HepG2 (cell line): ENCODE data around the gene IKZF2. TPM values are rescaled to one million over a fixed set of nuclear protein-coding genes. Genes with fewer than 3 reads are reported as not detected.

Experiments used
- AGO1 ChIP-seq: fragments of 200-400 bp; formaldehyde crosslinking; IDR thresholded peaks from 2 replicates; pipeline ENCODE4 v1.6.1; 2017; ENCODE audit warnings: mild to moderate bottlenecking, low read depth, low read length, moderate library complexity; ENCODE audit not compliant: poor library complexity, severe bottlenecking
- ASH2L ChIP-seq: fragments of 300-600, 200-600 bp; sonication (generic); IDR thresholded peaks from 2 replicates; pipeline ENCODE4 v1.7.0; 2017; ENCODE audit warnings: low read depth, mild to moderate bottlenecking, moderate library complexity, mixed read lengths, low read length; ENCODE audit not compliant: insufficient read length
- CBX5 ChIP-seq: sonication (generic); formaldehyde crosslinking; IDR thresholded peaks from 2 replicates; pipeline ENCODE4 v1.4.0; 2020; ENCODE audit warnings: missing genetic modification reagents, borderline replicate concordance
- ELF3 ChIP-seq: IDR thresholded peaks from 2 replicates; pipeline ENCODE4 v1.6.1; 2016; ENCODE audit warnings: missing genetic modification reagents, missing compliant biosample characterization
- ETV5 ChIP-seq: IDR thresholded peaks from 2 replicates; pipeline ENCODE4 v1.6.1; 2018; ENCODE audit warnings: missing biosample characterization, missing genetic modification reagents, inconsistent platforms, borderline replicate concordance
- MXD1 ChIP-seq: sonication (generic); formaldehyde crosslinking; IDR thresholded peaks from 2 replicates; pipeline ENCODE4 v1.4.0; 2020; ENCODE audit warnings: mild to moderate bottlenecking, missing genetic modification reagents
- MYC ChIP-seq: sonication (generic); formaldehyde crosslinking; IDR thresholded peaks from 2 replicates; pipeline ENCODE4 v1.9.0; 2021; ENCODE audit warnings: missing genetic modification reagents, borderline replicate concordance
- NFKB2 ChIP-seq: sonication (generic); formaldehyde crosslinking; IDR thresholded peaks from 2 replicates; pipeline ENCODE4 v1.4.0; 2020; ENCODE audit warnings: missing genetic modification reagents, borderline replicate concordance
- TOPORS ChIP-seq: sonication (generic); formaldehyde crosslinking; IDR thresholded peaks from 2 replicates; pipeline ENCODE4 v1.8.0; 2023; ENCODE audit warnings: mild to moderate bottlenecking, missing genetic modification reagents
- ZNF441 ChIP-seq: sonication (generic); formaldehyde crosslinking; IDR thresholded peaks from 2 replicates; pipeline ENCODE4 v1.7.0; 2021; ENCODE audit warnings: missing genetic modification reagents, borderline replicate concordance
- ZNF562 ChIP-seq: sonication (generic); formaldehyde crosslinking; IDR thresholded peaks from 2 replicates; pipeline ENCODE4 v1.8.0; 2022; ENCODE audit warnings: missing genetic modification reagents, borderline replicate concordance
- ZNF607 ChIP-seq: sonication (generic); formaldehyde crosslinking; IDR thresholded peaks from 2 replicates; pipeline ENCODE4 v1.5.1; 2020; ENCODE audit warnings: missing genetic modification reagents, mild to moderate bottlenecking, borderline replicate concordance
- ZNF720 ChIP-seq: sonication (generic); formaldehyde crosslinking; IDR thresholded peaks from 2 replicates; pipeline ENCODE4 v1.4.0; 2020; ENCODE audit warnings: missing genetic modification reagents
- ZNF768 ChIP-seq: sonication (generic); formaldehyde crosslinking; IDR thresholded peaks from 2 replicates; pipeline ENCODE4 v1.4.0; 2020; ENCODE audit warnings: missing genetic modification reagents
- polyA plus RNA-seq, 8 experiments: library from polyadenylated mRNA; depleted of rRNA in 3 of 8; stranded (reverse) in 7 of 8; unstranded in 1 of 8; fragments of >200 nt; fragmentation: Illumina TruSeq in 4 of 8; extraction: Trizol in 4 of 8; gene quantifications; 2 replicates each; pipeline versions ENCODE4 v1.2.1 to v1.2.3, GENCODE V29; 2011 to 2016; ENCODE audit warnings: low read depth in 4 of 8, missing spikeins in 1 of 8, mixed read lengths in 1 of 8; ENCODE audit not compliant: insufficient read depth in 1 of 8
- total RNA-seq, 5 experiments: library from RNA; depleted of rRNA; stranded (reverse); fragments of >200 nt; fragmentation: Illumina TruSeq; extraction: Trizol; gene quantifications; 2 replicates each; pipeline ENCODE4 v1.2.3, GENCODE V29; 2016; ENCODE audit warnings: low read depth in 1 of 5
- TF ChIP-seq, protein P1 (sequence below): sonication (generic); formaldehyde crosslinking; IDR thresholded peaks from 2 replicates; pipeline ENCODE4 v1.4.0; 2020; ENCODE audit warnings: missing genetic modification reagents
- TF ChIP-seq, protein P2 (sequence below): sonication (generic); formaldehyde crosslinking; IDR thresholded peaks from 2 replicates; pipeline ENCODE4 v1.8.1; 2023; ENCODE audit warnings: mild to moderate bottlenecking, moderate library complexity, missing genetic modification reagents
- TF ChIP-seq, protein P3 (sequence below): sonication (generic); formaldehyde crosslinking; IDR thresholded peaks from 2 replicates; pipeline ENCODE4 v1.8.1; 2023; ENCODE audit warnings: missing genetic modification reagents, mild to moderate bottlenecking, borderline replicate concordance
- TF ChIP-seq, protein P4 (sequence below): sonication (generic); formaldehyde crosslinking; conservative IDR thresholded peaks from 2 replicates; pipeline ENCODE4 v1.8.0; 2022; ENCODE audit warnings: mild to moderate bottlenecking, moderate library complexity, missing genetic modification reagents

IKZF2 gene
- total and polyA plus RNA-seq, 2 of the 13 experiments (the other 11 are each of a cell fraction or from before 2014, with no cell fraction given): 0.18 to 0.86 TPM

DNA sequence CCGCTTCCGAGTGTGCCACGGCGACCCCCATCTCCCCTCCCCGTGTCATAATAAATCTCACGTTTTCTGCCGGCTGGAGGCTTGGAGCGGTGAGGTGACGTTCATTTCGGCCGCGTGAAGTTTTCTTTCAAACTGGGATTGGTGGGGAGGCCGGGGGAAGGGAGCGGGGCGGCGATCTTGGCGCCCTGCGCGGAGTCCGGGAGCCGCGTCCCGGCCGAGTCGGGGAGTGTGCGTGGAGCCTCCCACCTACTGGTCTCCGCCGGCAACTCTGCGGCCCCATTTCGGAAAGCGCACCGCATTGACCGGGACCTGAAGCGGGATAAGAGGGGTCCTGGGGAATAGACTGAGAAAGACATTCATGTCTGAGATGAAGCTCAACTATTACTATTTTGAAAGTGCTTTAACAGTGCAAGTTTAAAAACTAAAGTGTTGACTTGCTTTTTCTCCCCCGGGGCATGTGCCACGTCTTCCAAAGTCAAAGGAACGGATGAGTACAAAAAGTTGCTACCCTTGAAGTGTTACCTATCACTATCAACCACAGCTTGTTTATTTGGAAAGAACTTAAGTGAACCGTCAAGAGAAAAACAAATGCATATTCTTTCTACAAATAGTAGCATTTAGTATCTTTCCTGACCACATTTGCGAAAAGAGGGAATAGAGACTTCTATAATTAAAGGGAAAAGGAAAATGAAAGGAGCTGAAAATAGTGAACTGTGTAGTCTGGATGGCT lies 818 bp upstream of the IKZF2 start (continued):
- TF ChIP-seq ZNF562 (CRISPR knock-in tag) (no peak), ZNF607 (CRISPR knock-in tag) (peak; percentile 66; the same call in 1 of the 2 replicates), AGO1 (peak; percentile 59), MXD1 (CRISPR knock-in tag) (peak; percentile 26; the same call in 1 of the 2 replicates), TOPORS (peak; percentile 30; the same call in 1 of the 2 replicates), NFKB2 (CRISPR knock-in tag) (peak; percentile 44; the same call in 1 of the 2 replicates), ASH2L (peak; percentile 32), ZNF768 (CRISPR knock-in tag) (peak; percentile 7; the same call in 1 of the 2 replicates), ETV5 (CRISPR knock-in tag) (no peak), ZNF720 (CRISPR knock-in tag) (no peak), ELF3 (CRISPR knock-in tag) (no peak), ZNF441 (0 out of 2 replicates have a peak, but pooled peaks have one; percentile 4), CBX5 (CRISPR knock-in tag) (no peak), MYC (CRISPR knock-in tag) (0 out of 2 replicates have a peak, but pooled peaks have one; percentile 15)
- TF ChIP-seq, protein P1, sequence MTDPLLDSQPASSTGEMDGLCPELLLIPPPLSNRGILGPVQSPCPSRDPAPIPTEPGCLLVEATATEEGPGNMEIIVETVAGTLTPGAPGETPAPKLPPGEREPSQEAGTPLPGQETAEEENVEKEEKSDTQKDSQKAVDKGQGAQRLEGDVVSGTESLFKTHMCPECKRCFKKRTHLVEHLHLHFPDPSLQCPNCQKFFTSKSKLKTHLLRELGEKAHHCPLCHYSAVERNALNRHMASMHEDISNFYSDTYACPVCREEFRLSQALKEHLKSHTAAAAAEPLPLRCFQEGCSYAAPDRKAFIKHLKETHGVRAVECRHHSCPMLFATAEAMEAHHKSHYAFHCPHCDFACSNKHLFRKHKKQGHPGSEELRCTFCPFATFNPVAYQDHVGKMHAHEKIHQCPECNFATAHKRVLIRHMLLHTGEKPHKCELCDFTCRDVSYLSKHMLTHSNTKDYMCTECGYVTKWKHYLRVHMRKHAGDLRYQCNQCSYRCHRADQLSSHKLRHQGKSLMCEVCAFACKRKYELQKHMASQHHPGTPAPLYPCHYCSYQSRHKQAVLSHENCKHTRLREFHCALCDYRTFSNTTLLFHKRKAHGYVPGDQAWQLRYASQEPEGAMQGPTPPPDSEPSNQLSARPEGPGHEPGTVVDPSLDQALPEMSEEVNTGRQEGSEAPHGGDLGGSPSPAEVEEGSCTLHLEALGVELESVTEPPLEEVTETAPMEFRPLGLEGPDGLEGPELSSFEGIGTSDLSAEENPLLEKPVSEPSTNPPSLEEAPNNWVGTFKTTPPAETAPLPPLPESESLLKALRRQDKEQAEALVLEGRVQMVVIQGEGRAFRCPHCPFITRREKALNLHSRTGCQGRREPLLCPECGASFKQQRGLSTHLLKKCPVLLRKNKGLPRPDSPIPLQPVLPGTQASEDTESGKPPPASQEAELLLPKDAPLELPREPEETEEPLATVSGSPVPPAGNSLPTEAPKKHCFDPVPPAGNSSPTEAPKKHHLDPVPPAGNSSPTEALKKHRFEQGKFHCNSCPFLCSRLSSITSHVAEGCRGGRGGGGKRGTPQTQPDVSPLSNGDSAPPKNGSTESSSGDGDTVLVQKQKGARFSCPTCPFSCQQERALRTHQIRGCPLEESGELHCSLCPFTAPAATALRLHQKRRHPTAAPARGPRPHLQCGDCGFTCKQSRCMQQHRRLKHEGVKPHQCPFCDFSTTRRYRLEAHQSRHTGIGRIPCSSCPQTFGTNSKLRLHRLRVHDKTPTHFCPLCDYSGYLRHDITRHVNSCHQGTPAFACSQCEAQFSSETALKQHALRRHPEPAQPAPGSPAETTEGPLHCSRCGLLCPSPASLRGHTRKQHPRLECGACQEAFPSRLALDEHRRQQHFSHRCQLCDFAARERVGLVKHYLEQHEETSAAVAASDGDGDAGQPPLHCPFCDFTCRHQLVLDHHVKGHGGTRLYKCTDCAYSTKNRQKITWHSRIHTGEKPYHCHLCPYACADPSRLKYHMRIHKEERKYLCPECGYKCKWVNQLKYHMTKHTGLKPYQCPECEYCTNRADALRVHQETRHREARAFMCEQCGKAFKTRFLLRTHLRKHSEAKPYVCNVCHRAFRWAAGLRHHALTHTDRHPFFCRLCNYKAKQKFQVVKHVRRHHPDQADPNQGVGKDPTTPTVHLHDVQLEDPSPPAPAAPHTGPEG (CRISPR knock-in tag): peak; percentile 5; the same call in 1 of the 2 replicates
- TF ChIP-seq, protein P2, sequence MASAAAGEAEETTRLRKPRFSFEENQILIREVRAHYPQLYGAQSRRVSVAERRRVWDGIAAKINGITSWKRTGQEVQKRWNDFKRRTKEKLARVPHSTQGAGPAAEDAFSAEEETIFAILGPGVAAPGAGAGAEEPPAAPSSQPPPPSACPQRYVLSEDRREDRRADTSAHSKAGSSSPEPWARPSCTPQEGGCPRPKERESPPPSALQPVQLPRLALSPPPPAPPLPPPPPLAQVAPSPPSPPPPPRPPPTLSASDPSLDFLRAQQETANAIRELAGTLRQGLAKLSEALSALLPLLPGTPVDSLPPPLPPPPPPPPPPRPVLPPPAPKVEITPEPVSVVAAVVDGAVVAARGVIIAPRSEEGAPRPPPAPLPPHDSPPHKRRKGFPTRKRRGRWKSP: peak; percentile 55
- TF ChIP-seq, protein P3, sequence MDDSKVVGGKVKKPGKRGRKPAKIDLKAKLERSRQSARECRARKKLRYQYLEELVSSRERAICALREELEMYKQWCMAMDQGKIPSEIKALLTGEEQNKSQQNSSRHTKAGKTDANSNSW (CRISPR knock-in tag): 0 out of 2 replicates have a peak, but pooled peaks have one; percentile 59
- TF ChIP-seq, protein P4, sequence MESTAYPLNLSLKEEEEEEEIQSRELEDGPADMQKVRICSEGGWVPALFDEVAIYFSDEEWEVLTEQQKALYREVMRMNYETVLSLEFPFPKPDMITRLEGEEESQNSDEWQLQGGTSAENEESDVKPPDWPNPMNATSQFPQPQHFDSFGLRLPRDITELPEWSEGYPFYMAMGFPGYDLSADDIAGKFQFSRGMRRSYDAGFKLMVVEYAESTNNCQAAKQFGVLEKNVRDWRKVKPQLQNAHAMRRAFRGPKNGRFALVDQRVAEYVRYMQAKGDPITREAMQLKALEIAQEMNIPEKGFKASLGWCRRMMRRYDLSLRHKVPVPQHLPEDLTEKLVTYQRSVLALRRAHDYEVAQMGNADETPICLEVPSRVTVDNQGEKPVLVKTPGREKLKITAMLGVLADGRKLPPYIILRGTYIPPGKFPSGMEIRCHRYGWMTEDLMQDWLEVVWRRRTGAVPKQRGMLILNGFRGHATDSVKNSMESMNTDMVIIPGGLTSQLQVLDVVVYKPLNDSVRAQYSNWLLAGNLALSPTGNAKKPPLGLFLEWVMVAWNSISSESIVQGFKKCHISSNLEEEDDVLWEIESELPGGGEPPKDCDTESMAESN (CRISPR knock-in tag): 0 out of 2 replicates have a peak, but pooled peaks have one; percentile 32
